ENCODE data around the gene PTGIS. TPM values are rescaled to one million over a fixed set of nuclear protein-coding genes. Genes with fewer than 3 reads are reported as not detected.

The PTGIS gene
- total and polyA plus RNA-seq, 2 of the 4 experiments (the other 2 are of a cell fraction), result 1.6 to 2.6 TPM

GRCh38 chr20:49516916-49517804 lies 50.8 kb downstream of the PTGIS start:
- intact Hi-C loops (cut with micrococcal nuclease) (no loop called here), in situ Hi-C loops (cut with MboI; ENCODE audit: low sequenced_read_pairs) (no loop called here), dilution Hi-C loops (cut with HindIII; ENCODE audit: low sequenced_read_pairs, unreplicated experiment) (no loop called here)
- Histone ChIP-seq H3K4me3 (ENCODE audit: insufficient read depth, low read depth, low read length) (no peak overlapping the region), H3K56ac (ENCODE audit: extremely low read depth, insufficient read depth, low read length) (no peak overlapping the region), H4K5ac (ENCODE audit: low read depth, low read length) (no peak overlapping the region), H3K9ac (ENCODE audit: low read depth, low read length) (no peak overlapping the region), H3K27ac (ENCODE audit: insufficient read depth, low read length) (no peak overlapping the region), H2BK120ac (ENCODE audit: low read depth, low read length) (no peak overlapping the region), H4K91ac (ENCODE audit: insufficient read depth, low read depth, low read length) (no peak overlapping the region), H3K4ac (ENCODE audit: low read depth, low read length) (no peak overlapping the region), H3K14ac (replicated peaks; ENCODE audit: low read depth, low read length) (no peak overlapping the region), H3K27me3 (ENCODE audit: control insufficient read depth, insufficient read depth, low read length) (peaks cover 14% of the 10 kb centered on the region), H3K4me2 (ENCODE audit: low read depth, low read length) (no peak overlapping the region), H2BK20ac (ENCODE audit: low read depth, low read length) (no peak overlapping the region), H2AK5ac (ENCODE audit: low read depth, low read length) (no peak overlapping the region), H2BK15ac (ENCODE audit: low read depth, low read length) (no peak overlapping the region), H3K36me3 (ENCODE audit: control insufficient read depth, insufficient read depth, low read length) (no peaks in the 10 kb centered on the region), H4K8ac (ENCODE audit: low read depth in 2 of 2, low read length in 2 of 2) (no peak overlapping the region), H2AFZ (replicated peaks; ENCODE audit: low read length, poor library complexity) (peak overlapping the region; percentile 17), H3K79me1 (ENCODE audit: low read depth in 1 of 2, low read length in 2 of 2) (no peaks in the 10 kb centered on the region), H2AK9ac (replicated peaks; ENCODE audit: low read depth, low read length, poor library complexity) (no peak overlapping the region), H3K9me3 (ENCODE audit: control insufficient read depth, insufficient read depth, low read length) (no peaks in the 10 kb centered on the region), H3K4me1 (ENCODE audit: control insufficient read depth, insufficient read depth, low read length) (no peaks in the 10 kb centered on the region), H3K9me1 (ENCODE audit: insufficient read depth, low read length) (no peaks in the 10 kb centered on the region), H3K23ac (ENCODE audit: low read depth, low read length) (no peak overlapping the region), H2BK5ac (ENCODE audit: low read depth, low read length, poor library complexity, severe bottlenecking) (no peak overlapping the region), H3K18ac (ENCODE audit: low read depth, low read length) (no peak overlapping the region), H4K20me1 (ENCODE audit: insufficient read depth, low read length) (no peaks in the 10 kb centered on the region)
- no peak for DNase-seq
- no peak for ATAC-seq (ENCODE audit: low read depth)
- ChIA-PET POLR2A (ENCODE audit: unreplicated experiment) (no interaction called here), CTCF (no interaction called here)
- no TSS peak for BruUV-seq (replicated peaks)
- WGBS, 2 experiments (ENCODE audit: extremely low coverage in 2 of 2, insufficient read length in 1 of 2), result 71% methylated on average over 4 of the region's 17 CpGs; no CpG with 5 or more reads in 1 of the 2 experiments
- TF ChIP-seq RAD21 (IDR thresholded peaks at IDR 0.05; ENCODE audit: low read length) (no peak), CTCF (conservative IDR thresholded peaks at IDR 0.05; ENCODE audit: low read depth, low read length) (no peak), SMC3 (IDR thresholded peaks at IDR 0.05; ENCODE audit: low read depth, low read length) (no peak), CHD1 (IDR thresholded peaks at IDR 0.05; ENCODE audit: low read depth, low read length) (no peak), CEBPB (IDR thresholded peaks at IDR 0.05; ENCODE audit: low read depth, low read length) (no peak), MXI1 (IDR thresholded peaks at IDR 0.05; ENCODE audit: borderline replicate concordance, low read depth, low read length) (no peak)
